H9 (cell line): ENCODE results near the gene TAF4. TPM values are rescaled to one million over a fixed set of nuclear protein-coding genes. Genes with fewer than 3 reads are reported as not detected.
A peak's percentile ranks its signal among the peaks of the same experiment; 100 is the strongest.

Experiments
- DNase-seq: peaks from one replicate; pipeline ENCODE4 v3.0.0-alpha.2; 2017
- H2AFZ ChIP-seq: one replicate; pipeline ENCODE4 v1.6.1; 2013; ENCODE audit warnings: mild to moderate bottlenecking, low read length, control low read depth, moderate library complexity
- H2AK5ac ChIP-seq: 2 replicates; pipeline ENCODE4 v1.6.1; 2013; ENCODE audit warnings: low read length, control low read depth, mixed read lengths; ENCODE audit not compliant: insufficient read length
- H2BK120ac ChIP-seq: one replicate; pipeline ENCODE4 v1.6.1; 2013; ENCODE audit warnings: low read depth, mild to moderate bottlenecking, low read length, control low read depth, inconsistent platforms; ENCODE audit not compliant: poor library complexity, severe bottlenecking
- H2BK12ac ChIP-seq: 2 replicates; pipeline ENCODE4 v1.6.1; 2013; ENCODE audit warnings: low read length, control low read depth, mixed read lengths, low read depth; ENCODE audit not compliant: insufficient read length
- H2BK15ac ChIP-seq: 2 replicates; pipeline ENCODE4 v1.6.1; 2013; ENCODE audit warnings: low read depth, low read length, control low read depth
- H2BK20ac ChIP-seq: one replicate; pipeline ENCODE4 v1.6.1; 2013; ENCODE audit warnings: low read depth, mild to moderate bottlenecking, low read length, control low read depth, inconsistent platforms; ENCODE audit not compliant: poor library complexity, severe bottlenecking
- H2BK5ac ChIP-seq: 2 replicates; pipeline ENCODE4 v1.6.1; 2013; ENCODE audit warnings: low read length, control low read depth, mixed read lengths; ENCODE audit not compliant: insufficient read length
- H3K14ac ChIP-seq: 2 replicates; pipeline ENCODE4 v1.6.1; 2013; ENCODE audit warnings: low read length, control low read depth; ENCODE audit not compliant: insufficient read depth
- H3K18ac ChIP-seq: 2 replicates; pipeline ENCODE4 v1.6.1; 2013; ENCODE audit warnings: low read depth, mild to moderate bottlenecking, mixed read lengths, low read length, control low read depth; ENCODE audit not compliant: insufficient read length
- H3K23ac ChIP-seq: 2 replicates; pipeline ENCODE4 v1.6.1; 2013; ENCODE audit warnings: low read length, control low read depth, mixed read lengths, low read depth; ENCODE audit not compliant: insufficient read length
- H3K23me2 ChIP-seq: 2 replicates; pipeline ENCODE4 v1.6.1; 2013; ENCODE audit warnings: low read depth, mild to moderate bottlenecking, mixed read lengths, low read length, control low read depth; ENCODE audit not compliant: insufficient read length, poor library complexity, severe bottlenecking
- H3K27ac ChIP-seq: 2 replicates; pipeline ENCODE4 v1.5.1; 2013; ENCODE audit warnings: low read length, control low read depth, mixed read lengths, low read depth; ENCODE audit not compliant: insufficient read length
- H3K27me3 ChIP-seq: 2 replicates; pipeline ENCODE4 v1.6.1; 2013; ENCODE audit warnings: low read length, control low read depth, inconsistent platforms; ENCODE audit not compliant: insufficient read depth
- H3K4ac ChIP-seq: 2 replicates; pipeline ENCODE4 v1.6.1; 2013; ENCODE audit warnings: low read depth, mild to moderate bottlenecking, control low read depth, inconsistent platforms, low read length, moderate library complexity
- H3K4me1 ChIP-seq: 2 replicates; pipeline ENCODE4 v1.6.1; 2013; ENCODE audit warnings: low read length, control low read depth, inconsistent platforms; ENCODE audit not compliant: insufficient read depth
- H3K4me2 ChIP-seq: 2 replicates; pipeline ENCODE4 v1.6.1; 2013; ENCODE audit warnings: low read length, control low read depth, mixed read lengths; ENCODE audit not compliant: insufficient read length, insufficient read depth
- H3K56ac ChIP-seq: 2 replicates; pipeline ENCODE4 v1.6.1; 2013; ENCODE audit warnings: low read depth, mild to moderate bottlenecking, mixed read lengths, low read length, control low read depth; ENCODE audit not compliant: insufficient read length
- H3K79me1 ChIP-seq: 2 replicates; pipeline ENCODE4 v1.6.1; 2013; ENCODE audit warnings: low read depth, mild to moderate bottlenecking, moderate library complexity, low read length, control low read depth, inconsistent platforms; ENCODE audit not compliant: insufficient read depth, poor library complexity, severe bottlenecking
- H3K79me2 ChIP-seq: 2 replicates; pipeline ENCODE4 v1.6.1; 2013; ENCODE audit warnings: low read length, control low read depth, inconsistent platforms; ENCODE audit not compliant: insufficient read depth
- H3K9ac ChIP-seq: 2 replicates; pipeline ENCODE4 v1.6.1; 2013; ENCODE audit warnings: low read length, control low read depth, mixed read lengths; ENCODE audit not compliant: insufficient read length; ENCODE audit errors: extremely low read depth
- H3K9me3 ChIP-seq: one replicate; pipeline ENCODE4 v1.6.1; 2013; ENCODE audit warnings: low read depth, low read length, inconsistent platforms; ENCODE audit not compliant: control insufficient read depth
- H3T11ph ChIP-seq: one replicate; pipeline ENCODE4 v1.6.1; 2013; ENCODE audit warnings: mild to moderate bottlenecking, low read length, control low read depth, inconsistent platforms
- H4K20me1 ChIP-seq: one replicate; pipeline ENCODE4 v1.6.1; 2013; ENCODE audit not compliant: control insufficient read depth, insufficient read length, insufficient read depth
- H4K5ac ChIP-seq: 2 replicates; pipeline ENCODE4 v1.6.1; 2013; ENCODE audit warnings: low read depth, mild to moderate bottlenecking, mixed read lengths, low read length, control low read depth; ENCODE audit not compliant: insufficient read length
- H4K8ac ChIP-seq: replicated peaks from 2 replicates; pipeline ENCODE4 v1.6.1; 2013; ENCODE audit warnings: low read length, control low read depth, mixed read lengths, low read depth; ENCODE audit not compliant: insufficient read length
- H4K91ac ChIP-seq: 2 replicates; pipeline ENCODE4 v1.6.1; 2013; ENCODE audit warnings: low read depth, mild to moderate bottlenecking, moderate library complexity, mixed read lengths, low read length, control low read depth; ENCODE audit not compliant: insufficient read length
- H3K27ac Mint-ChIP-seq, 3 experiments: 2 replicates in 2 of 3; 3 replicates in 1 of 3; pipeline ENCODE4 v1.8.0; 2020 to 2021; ENCODE audit warnings: mixed read lengths in 3 of 3, mild to moderate bottlenecking in 1 of 3, moderate library complexity in 1 of 3
- H3K27me3 Mint-ChIP-seq: 2 replicates; pipeline ENCODE4 v1.8.0; 2021; ENCODE audit warnings: low read depth, mild to moderate bottlenecking, moderate library complexity, mixed read lengths
- H3K36me3 Mint-ChIP-seq, 3 experiments: 2 replicates in 2 of 3; 3 replicates in 1 of 3; pipeline ENCODE4 v1.8.0; 2020 to 2021; ENCODE audit warnings: low read depth in 3 of 3, mixed read lengths in 3 of 3; ENCODE audit not compliant: insufficient read depth in 1 of 3
- H3K4me1 Mint-ChIP-seq, 2 experiments: 2 replicates each; pipeline ENCODE4 v1.8.0; 2020; ENCODE audit warnings: mixed read lengths in 2 of 2
- H3K4me3 Mint-ChIP-seq, 2 experiments: 2 replicates in 1 of 2; 3 replicates in 1 of 2; pipeline ENCODE4 v1.8.0; 2020 to 2021; ENCODE audit warnings: mild to moderate bottlenecking in 2 of 2, mixed read lengths in 2 of 2, moderate library complexity in 1 of 2
- H3K9me3 Mint-ChIP-seq, 2 experiments: 2 replicates in 1 of 2; 3 replicates in 1 of 2; pipeline ENCODE4 v1.8.0; 2020; ENCODE audit warnings: mild to moderate bottlenecking in 2 of 2, mixed read lengths in 2 of 2, moderate library complexity in 1 of 2
- CTCF ChIP-seq: fragments of 200-600 bp; sonication (generic); conservative IDR thresholded peaks from 3 replicates; pipeline ENCODE4 v1.8.0; 2021; ENCODE audit warnings: antibody characterized with exemption, mild to moderate bottlenecking
- WGBS: extraction: QIAGEN DNeasy Blood & Tissue Kit; methylation state at CpG from one replicate; pipeline ENCODE4 v1.1.7; 2013; ENCODE audit warnings: missing lambda C conversion rate, low lambda C conversion rate, mixed read lengths; ENCODE audit not compliant: insufficient read length; ENCODE audit errors: extremely low coverage; 5-methylcytosine and 5-hydroxymethylcytosine counted together
- total RNA-seq: library from RNA; stranded (reverse); gene quantifications from 2 replicates; pipeline ENCODE4 v1.2.1, GENCODE V29; 2021

TAF4 gene
- total RNA-seq, 1 experiment from 2014 or later: 30.8 TPM

GRCh38 chr20:61927826-61928541, 137.7 kb downstream of the TAF4 start:
- no peak overlapping the region for H3K4me3 Mint-ChIP-seq
- Histone ChIP-seq H3T11ph (no peak overlapping the region), H3K4me2 (no peak overlapping the region), H3K14ac (no peak overlapping the region), H3K56ac (no peak overlapping the region), H3K4me1 (no peaks in the 10 kb centered on the region), H2AK5ac (no peak overlapping the region), H3K4ac (no peak overlapping the region), H4K8ac (no peak overlapping the region), H2AFZ (no peak overlapping the region), H3K27me3 (no peaks in the 10 kb centered on the region; the same call in 1 of the 2 replicates), H4K91ac (no peak overlapping the region), H2BK12ac (no peak overlapping the region), H2BK120ac (no peak overlapping the region), H3K9ac (no peak overlapping the region), H3K79me1 (no peaks in the 10 kb centered on the region), H4K20me1 (no peaks in the 10 kb centered on the region), H3K9me3 (no peaks in the 10 kb centered on the region), H4K5ac (no peak overlapping the region), H2BK5ac (no peak overlapping the region), H3K27ac (no peak overlapping the region), H3K79me2 (no peaks in the 10 kb centered on the region), H3K18ac (no peak overlapping the region), H2BK15ac (no peak overlapping the region), H3K23me2 (no peaks in the 10 kb centered on the region), H3K23ac (no peak overlapping the region), H2BK20ac (no peak overlapping the region)
- DNase-seq: no peak
- peak overlapping the region in 1 of 3 experiments; percentile 84; a peak in 1 of 7 replicates for H3K27ac Mint-ChIP-seq
- H3K27me3 Mint-ChIP-seq: no peaks in the 10 kb centered on the region; the same call in none of the 2 replicates
- peaks cover 0 to 2% of the 10 kb centered on the region in 2 experiments; a peak in 1 of 4 replicates for H3K4me1 Mint-ChIP-seq
- WGBS: no CpG with 5 or more reads among the region's 43 CpGs
- peaks cover 0 to 7% (median 2%) of the 10 kb centered on the region in 3 experiments; a peak in 3 of 7 replicates for H3K36me3 Mint-ChIP-seq
- TF ChIP-seq CTCF: no peak
- H3K9me3 Mint-ChIP-seq: 0 out of 5 replicates have a peak, but pooled peaks cover 0 to 2% of the 10 kb centered on the region in 2 experiments
